ENCODE results near the gene METTL8. TPM values are rescaled to one million over a fixed set of nuclear protein-coding genes. Genes with fewer than 3 reads are reported as not detected.

Gene METTL8
- total RNA-seq, 1 donor from 2014 or later, result 26.7 TPM

- no peaks in the 10 kb centered on the region for H3K36me3 ChIP-seq (ENCODE audit: control insufficient read depth, insufficient read depth, low read length)
- DNase-seq (ENCODE audit: low read depth), result no peak
- H3K27me3 ChIP-seq (ENCODE audit: control insufficient read depth, insufficient read depth, low read length), result no peaks in the 10 kb centered on the region
- H3K4me3 ChIP-seq (ENCODE audit: low read depth, low read length), result no peak overlapping the region
- TF ChIP-seq CTCF (IDR thresholded peaks at IDR 0.05; ENCODE audit: insufficient read depth, low read length, poor library complexity, severe bottlenecking), result no peak
These were observed 140.1 kb downstream of the METTL8 start for GRCh38 chr2:171293661-171294060.

GRCh38 chr2:171289991-171290390, 143.8 kb downstream of the METTL8 start:
- no peak for TF ChIP-seq CTCF (IDR thresholded peaks at IDR 0.05; ENCODE audit: insufficient read depth, low read length, poor library complexity, severe bottlenecking)
- no peak overlapping the region for H3K4me3 ChIP-seq (ENCODE audit: low read depth, low read length)
- DNase-seq (ENCODE audit: low read depth), result no peak
- no peaks in the 10 kb centered on the region for H3K27me3 ChIP-seq (ENCODE audit: control insufficient read depth, insufficient read depth, low read length)
- H3K36me3 ChIP-seq (ENCODE audit: control insufficient read depth, insufficient read depth, low read length), result no peaks in the 10 kb centered on the region

- TF ChIP-seq CTCF (IDR thresholded peaks at IDR 0.05; ENCODE audit: insufficient read depth, low read length, poor library complexity, severe bottlenecking), result no peak
- Histone ChIP-seq H3K27me3 (ENCODE audit: control insufficient read depth, insufficient read depth, low read length) (no peaks in the 10 kb centered on the region), H3K4me3 (ENCODE audit: low read depth, low read length) (no peak overlapping the region), H3K36me3 (ENCODE audit: control insufficient read depth, insufficient read depth, low read length) (no peaks in the 10 kb centered on the region)
- DNase-seq (ENCODE audit: low read depth), result no peak
These were observed 144.5 kb downstream of the METTL8 start for GRCh38 chr2:171289316-171289715.

GRCh38 chr2:171287611-171288010, 146.2 kb downstream of the METTL8 start:
- no peak overlapping the region for H3K4me3 ChIP-seq (ENCODE audit: low read depth, low read length)
- no peak for TF ChIP-seq CTCF (IDR thresholded peaks at IDR 0.05; ENCODE audit: insufficient read depth, low read length, poor library complexity, severe bottlenecking)
- DNase-seq (ENCODE audit: low read depth), result no peak
- H3K27me3 ChIP-seq (ENCODE audit: control insufficient read depth, insufficient read depth, low read length), result no peaks in the 10 kb centered on the region
- H3K36me3 ChIP-seq (ENCODE audit: control insufficient read depth, insufficient read depth, low read length), result no peaks in the 10 kb centered on the region

GRCh38 chr2:171287036-171287571, 146.7 kb downstream of the METTL8 start:
- no peak overlapping the region for H3K4me3 ChIP-seq (ENCODE audit: low read depth, low read length)
- DNase-seq (ENCODE audit: low read depth), result no peak
- no peaks in the 10 kb centered on the region for H3K36me3 ChIP-seq (ENCODE audit: control insufficient read depth, insufficient read depth, low read length)
- no peaks in the 10 kb centered on the region for H3K27me3 ChIP-seq (ENCODE audit: control insufficient read depth, insufficient read depth, low read length)
- TF ChIP-seq CTCF (IDR thresholded peaks at IDR 0.05; ENCODE audit: insufficient read depth, low read length, poor library complexity, severe bottlenecking), result no peak

GRCh38 chr2:171281110-171281509, 152.7 kb downstream of the METTL8 start:
- no peak for DNase-seq (ENCODE audit: low read depth)
- no peak overlapping the region for H3K4me3 ChIP-seq (ENCODE audit: low read depth, low read length)
- H3K27me3 ChIP-seq (ENCODE audit: control insufficient read depth, insufficient read depth, low read length), result no peaks in the 10 kb centered on the region
- no peak for TF ChIP-seq CTCF (IDR thresholded peaks at IDR 0.05; ENCODE audit: insufficient read depth, low read length, poor library complexity, severe bottlenecking)
- no peaks in the 10 kb centered on the region for H3K36me3 ChIP-seq (ENCODE audit: control insufficient read depth, insufficient read depth, low read length)

Measured in kidney epithelial cell (primary cell).